Sigmoid colon (tissue), 7 donors: ENCODE measurements around the gene TRIM61. TPM values are rescaled to one million over a fixed set of nuclear protein-coding genes. Genes with fewer than 3 reads are reported as not detected.
"Not testable (repeated sequence)": the region's sequence is repeated elsewhere in the genome, so short reads cannot be mapped to it uniquely, and the experiment has no call there.

Experiments used
- DNase-seq: peaks from one replicate; pipeline ENCODE4 v3.0.0-alpha.2; 2019
- H3K27ac ChIP-seq, 4 donors: fragments of 200-600 bp; sonication (generic); one replicate each; pipeline ENCODE4 v1.5.1; 2016 to 2019; ENCODE audit warnings: mild to moderate bottlenecking in 1 of 4
- H3K27me3 ChIP-seq, 3 donors: fragments of 200-600 bp; sonication (generic); one replicate each; pipeline ENCODE4 v1.5.1; 2019; ENCODE audit warnings: mild to moderate bottlenecking in 1 of 3
- H3K36me3 ChIP-seq, 4 donors: fragments of 200-600 bp; sonication (generic); one replicate each; pipeline ENCODE4 v1.5.1; 2016 to 2019
- H3K4me1 ChIP-seq, 4 donors: fragments of 200-600 bp; sonication (generic); one replicate each; pipeline ENCODE4 v1.5.1; 2017 to 2019
- H3K4me3 ChIP-seq, 4 donors: fragments of 200-600 bp; sonication (generic); one replicate each; pipeline ENCODE4 v1.5.1; 2017 to 2019; ENCODE audit warnings: mild to moderate bottlenecking in 2 of 4, moderate library complexity in 1 of 4
- H3K9me3 ChIP-seq, 4 donors: fragments of 200-600 bp in 3 of 4; sonication (generic) in 3 of 4; one replicate each; pipeline versions ENCODE4 v1.5.1 to v1.6.1; 2013 to 2019
- EP300 ChIP-seq, 4 donors: sonication (generic); formaldehyde crosslinking; IDR thresholded peaks; one replicate each; pipeline ENCODE4 v1.6.1; 2017; ENCODE audit warnings: antibody characterized with exemption in 4 of 4
- POLR2A ChIP-seq, 2 donors: fragments of 450-650 bp; IDR thresholded peaks; one replicate each; pipeline ENCODE4 v1.6.1; 2016; ENCODE audit warnings: antibody characterized with exemption in 2 of 2, mild to moderate bottlenecking in 2 of 2, moderate library complexity in 2 of 2
- POLR2AphosphoS5 ChIP-seq, 4 donors: sonication (generic); formaldehyde crosslinking; IDR thresholded peaks; one replicate each; pipeline ENCODE4 v1.6.1; 2017; ENCODE audit warnings: antibody characterized with exemption in 4 of 4
- WGBS, 2 donors: extraction: QIAGEN DNeasy Blood & Tissue Kit; methylation state at CpG; one replicate each; pipeline ENCODE4 v1.1.7; 2013; 5-methylcytosine and 5-hydroxymethylcytosine counted together
- intact Hi-C: fragments of 100-400 bp; cut with DNase I; formaldehyde crosslinking; loops from one replicate; pipeline ENCODE4 v1.15.1; 2023
- polyA plus RNA-seq, 3 donors: library from polyadenylated mRNA; stranded (reverse); fragments of 200-250 nt; gene quantifications; one replicate each; pipeline ENCODE4 v1.2.3, GENCODE V29; 2013
- total RNA-seq, 4 donors: library from RNA; depleted of rRNA; stranded (reverse); fragments of >200 nt; gene quantifications; one replicate each; pipeline ENCODE4 v1.1.0, GENCODE V29; 2016
- TF ChIP-seq, protein P1 (sequence below), 4 experiments: fragments of 450-650 bp in 3 of 4; fragments of 200-600 bp in 1 of 4; IDR thresholded peaks; one replicate each; pipeline ENCODE4 v1.5.1; 2016 to 2019; ENCODE audit warnings: antibody characterized with exemption in 4 of 4, mild to moderate bottlenecking in 3 of 4, moderate library complexity in 2 of 4
- donor health status: healthy with polysubstance abuse.
- donor health status: Bipolar disorder and iron deficiency.
- donor health status: healthy.

Gene TRIM61
- total and polyA plus RNA-seq, 7 donors, result 0.36 to 2.8 (median 0.58) TPM; not detected in 1

DNA sequence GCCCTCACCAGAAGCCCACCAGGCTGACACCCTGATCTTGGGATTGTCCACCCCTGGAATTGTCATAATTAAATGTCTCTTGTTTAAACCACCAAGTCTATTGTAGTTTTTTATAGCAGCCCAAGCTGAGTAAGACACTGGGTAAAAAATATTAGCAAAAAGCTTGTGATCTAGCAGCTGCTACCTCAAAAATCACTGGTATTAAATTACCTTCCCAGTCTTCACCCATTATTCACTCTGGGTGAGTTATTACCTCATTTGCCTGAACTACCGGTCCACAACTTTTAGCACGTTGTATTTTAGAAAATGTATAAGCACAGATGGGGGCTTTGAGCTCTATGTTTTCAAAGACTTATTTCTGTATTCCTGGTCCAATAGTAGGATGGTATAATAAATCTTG lies 12.0 kb upstream of the TRIM61 start:
- H3K4me3 ChIP-seq, result no peak overlapping the region
- no peaks in the 10 kb centered on the region for H3K27me3 ChIP-seq
- no peaks in the 10 kb centered on the region for H3K9me3 ChIP-seq
- no peaks in the 10 kb centered on the region for H3K4me1 ChIP-seq
- 76 to 86% methylated on average over 2 of the region's 2 CpGs for WGBS, 2 donors
- intact Hi-C loops, result no loop called here
- H3K27ac ChIP-seq, result no peak overlapping the region
- TF ChIP-seq POLR2A (IDR thresholded peaks at IDR 0.05) (no peak), POLR2AphosphoS5 (IDR thresholded peaks at IDR 0.05) (no peak), EP300 (IDR thresholded peaks at IDR 0.05) (no peak)
- TF ChIP-seq, protein P1, sequence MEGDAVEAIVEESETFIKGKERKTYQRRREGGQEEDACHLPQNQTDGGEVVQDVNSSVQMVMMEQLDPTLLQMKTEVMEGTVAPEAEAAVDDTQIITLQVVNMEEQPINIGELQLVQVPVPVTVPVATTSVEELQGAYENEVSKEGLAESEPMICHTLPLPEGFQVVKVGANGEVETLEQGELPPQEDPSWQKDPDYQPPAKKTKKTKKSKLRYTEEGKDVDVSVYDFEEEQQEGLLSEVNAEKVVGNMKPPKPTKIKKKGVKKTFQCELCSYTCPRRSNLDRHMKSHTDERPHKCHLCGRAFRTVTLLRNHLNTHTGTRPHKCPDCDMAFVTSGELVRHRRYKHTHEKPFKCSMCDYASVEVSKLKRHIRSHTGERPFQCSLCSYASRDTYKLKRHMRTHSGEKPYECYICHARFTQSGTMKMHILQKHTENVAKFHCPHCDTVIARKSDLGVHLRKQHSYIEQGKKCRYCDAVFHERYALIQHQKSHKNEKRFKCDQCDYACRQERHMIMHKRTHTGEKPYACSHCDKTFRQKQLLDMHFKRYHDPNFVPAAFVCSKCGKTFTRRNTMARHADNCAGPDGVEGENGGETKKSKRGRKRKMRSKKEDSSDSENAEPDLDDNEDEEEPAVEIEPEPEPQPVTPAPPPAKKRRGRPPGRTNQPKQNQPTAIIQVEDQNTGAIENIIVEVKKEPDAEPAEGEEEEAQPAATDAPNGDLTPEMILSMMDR (IDR thresholded peaks at IDR 0.05), result no peak
- no peaks in the 10 kb centered on the region for H3K36me3 ChIP-seq
- no peak for DNase-seq

DNA sequence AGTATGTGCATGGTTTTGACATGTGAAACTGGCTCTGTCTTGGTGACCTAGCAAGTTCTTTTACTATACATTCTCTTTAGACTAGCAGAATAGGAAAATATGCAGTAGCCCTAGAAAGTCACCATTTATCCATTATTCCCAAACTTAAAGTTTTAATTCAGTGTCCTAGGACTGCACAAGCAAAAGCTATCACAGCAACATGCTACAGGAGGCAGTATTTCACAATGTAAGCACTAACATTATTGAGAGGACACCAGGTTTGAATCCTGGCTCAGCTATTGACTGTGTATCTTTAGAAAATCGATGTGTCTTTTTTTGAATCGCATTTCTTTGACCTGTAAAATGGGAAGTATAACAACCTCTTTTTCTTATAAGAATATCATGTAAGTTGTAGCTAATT lies 5.5 kb downstream of the TRIM61 start:
- H3K4me1 ChIP-seq, H3K9me3 ChIP-seq, H3K27ac ChIP-seq, DNase-seq, intact Hi-C loops, H3K27me3 ChIP-seq, H3K36me3 ChIP-seq, H3K4me3 ChIP-seq: not testable (repeated sequence)
- WGBS, 2 donors, result 92 to 95% methylated on average over 2 of the region's 2 CpGs

DNA sequence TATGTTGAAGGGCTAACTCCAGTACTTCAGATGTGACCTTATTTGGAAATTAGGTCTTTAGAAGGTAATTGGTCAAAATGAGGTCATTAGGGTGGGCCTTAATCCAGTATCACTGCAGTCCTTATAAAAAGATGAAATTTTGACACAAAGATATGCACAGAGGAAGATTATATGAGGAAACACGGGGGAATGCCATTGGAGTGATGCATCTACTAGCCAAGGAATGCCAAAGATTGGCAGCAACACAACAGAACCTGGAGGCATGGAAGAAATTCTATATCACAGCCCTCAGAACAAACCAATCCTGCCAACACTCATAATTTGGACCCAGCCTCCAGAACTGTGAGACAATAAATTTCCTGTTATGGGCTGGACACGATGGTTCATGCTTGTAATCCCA lies 17.6 kb downstream of the TRIM61 start:
- Histone ChIP-seq H3K4me3 (no peak overlapping the region), H3K9me3 (peaks cover 0 to 2% (median 0%) of the 10 kb centered on the region in 4 donors), H3K27me3 (no peaks in the 10 kb centered on the region), H3K4me1 (peaks cover 0 to 8% (median 3%) of the 10 kb centered on the region in 4 donors), H3K36me3 (no peaks in the 10 kb centered on the region), H3K27ac (no peak overlapping the region)
- no peak for DNase-seq
- WGBS, 2 donors, result 92 to 93% methylated on average over 2 of the region's 2 CpGs
- TF ChIP-seq, protein P1 (IDR thresholded peaks at IDR 0.05), result no peak
- TF ChIP-seq POLR2A (IDR thresholded peaks at IDR 0.05) (no peak), POLR2AphosphoS5 (IDR thresholded peaks at IDR 0.05) (no peak), EP300 (IDR thresholded peaks at IDR 0.05) (no peak)
- intact Hi-C loops, result no loop called here

DNA sequence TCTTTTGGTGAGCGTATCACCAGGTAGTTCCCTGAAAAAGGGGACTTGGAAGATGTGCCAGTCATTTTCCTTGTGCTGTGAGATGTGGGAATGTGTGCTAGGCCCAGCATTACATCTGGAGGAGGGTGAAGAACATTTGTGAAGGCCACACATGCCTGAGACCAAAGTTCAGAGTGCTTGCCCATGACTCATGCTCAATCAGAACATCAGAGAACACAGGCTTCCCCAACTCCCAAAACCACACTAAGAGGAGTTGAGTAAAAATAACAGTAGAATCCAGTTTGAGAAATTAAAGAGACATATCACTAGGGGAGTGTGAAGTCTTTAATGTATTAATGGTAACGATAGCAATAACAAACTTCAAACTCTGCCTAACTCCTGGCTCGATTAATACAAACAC lies 18.0 kb downstream of the TRIM61 start:
- 96 to 100% methylated on average over 2 of the region's 3 CpGs for WGBS, 2 donors
- H3K27ac ChIP-seq, H3K4me3 ChIP-seq, H3K27me3 ChIP-seq, H3K36me3 ChIP-seq, intact Hi-C loops, DNase-seq, H3K9me3 ChIP-seq, H3K4me1 ChIP-seq: not testable (repeated sequence)

DNA sequence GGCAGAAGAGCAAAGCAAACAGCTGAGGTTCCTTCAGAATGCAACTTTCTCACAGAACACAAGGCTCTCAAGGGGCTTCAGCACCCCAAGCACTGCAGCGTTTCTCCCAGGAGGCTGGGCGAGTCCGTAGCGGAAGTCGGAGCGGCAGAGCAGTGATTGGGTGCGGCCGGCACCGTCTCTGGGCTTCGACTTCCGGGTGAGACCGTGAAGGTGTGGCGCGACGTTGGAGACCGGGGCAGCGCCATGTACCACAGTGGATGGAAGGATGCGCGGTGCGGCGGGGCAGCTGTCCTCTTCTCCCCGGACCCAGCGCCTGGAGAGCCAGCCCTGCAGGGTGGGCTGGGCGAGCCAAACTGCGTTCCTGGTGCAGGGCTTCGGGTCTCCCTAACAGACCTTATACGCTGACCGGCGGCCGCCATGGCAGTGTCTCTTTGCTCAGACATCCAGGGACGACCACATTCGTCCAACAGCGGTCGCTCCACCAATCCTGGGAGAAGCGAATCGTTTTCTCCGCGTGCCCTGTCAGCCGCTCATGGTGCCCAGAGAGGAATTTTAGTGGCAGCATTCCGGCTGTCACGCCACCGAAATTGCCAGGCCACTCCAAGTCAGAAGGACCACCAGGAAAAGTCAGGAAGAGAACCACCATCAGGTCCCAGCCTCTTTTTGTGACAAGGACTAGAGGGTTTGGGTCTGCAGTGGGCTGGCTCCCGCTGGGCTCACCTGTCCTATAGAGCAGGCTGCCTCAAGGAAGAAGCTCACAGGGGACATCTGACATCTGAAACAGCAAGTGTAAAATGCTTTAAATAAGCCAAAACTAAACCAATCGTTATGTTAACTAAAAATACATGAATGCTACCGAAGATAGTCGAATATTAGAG lies 20.5 kb downstream of the TRIM61 start:
- H3K9me3 ChIP-seq, result peaks cover 0 to 2% (median 0%) of the 10 kb centered on the region in 4 donors
- peak overlapping the region in 2 of 4 donors; percentile 33 to 67 for H3K27ac ChIP-seq
- peaks cover 0 to 2% (median 0%) of the 10 kb centered on the region in 3 donors for H3K27me3 ChIP-seq
- no peaks in the 10 kb centered on the region for H3K36me3 ChIP-seq
- intact Hi-C loops, result no loop called here
- WGBS, 2 donors, result 8 to 9% methylated on average over 46 of the region's 46 CpGs
- DNase-seq, result peak; percentile 73
- peak overlapping the region; percentile 45 to 66 (median 55) for H3K4me3 ChIP-seq
- peaks cover 0 to 8% (median 3%) of the 10 kb centered on the region in 4 donors for H3K4me1 ChIP-seq
- TF ChIP-seq, protein P1 (IDR thresholded peaks at IDR 0.05), result no peak
- TF ChIP-seq POLR2AphosphoS5 (IDR thresholded peaks at IDR 0.05), result peak in 2 of 4 donors; percentile 32 to 52
